H9 (cell line): Measurements from ENCODE around the gene HORMAD2. TPM values are rescaled to one million over a fixed set of nuclear protein-coding genes. Genes with fewer than 3 reads are reported as not detected.

Experiments
- DNase-seq: peaks from one replicate; pipeline ENCODE4 v3.0.0-alpha.2; 2017
- H2AFZ ChIP-seq: one replicate; pipeline ENCODE4 v1.6.1; 2013; ENCODE audit warnings: mild to moderate bottlenecking, low read length, control low read depth, moderate library complexity
- H2AK5ac ChIP-seq: 2 replicates; pipeline ENCODE4 v1.6.1; 2013; ENCODE audit warnings: low read length, control low read depth, mixed read lengths; ENCODE audit not compliant: insufficient read length
- H2BK120ac ChIP-seq: one replicate; pipeline ENCODE4 v1.6.1; 2013; ENCODE audit warnings: low read depth, mild to moderate bottlenecking, low read length, control low read depth, inconsistent platforms; ENCODE audit not compliant: poor library complexity, severe bottlenecking
- H2BK12ac ChIP-seq: 2 replicates; pipeline ENCODE4 v1.6.1; 2013; ENCODE audit warnings: low read length, control low read depth, mixed read lengths, low read depth; ENCODE audit not compliant: insufficient read length
- H2BK15ac ChIP-seq: 2 replicates; pipeline ENCODE4 v1.6.1; 2013; ENCODE audit warnings: low read depth, low read length, control low read depth
- H2BK20ac ChIP-seq: one replicate; pipeline ENCODE4 v1.6.1; 2013; ENCODE audit warnings: low read depth, mild to moderate bottlenecking, low read length, control low read depth, inconsistent platforms; ENCODE audit not compliant: poor library complexity, severe bottlenecking
- H2BK5ac ChIP-seq: 2 replicates; pipeline ENCODE4 v1.6.1; 2013; ENCODE audit warnings: low read length, control low read depth, mixed read lengths; ENCODE audit not compliant: insufficient read length
- H3K14ac ChIP-seq: 2 replicates; pipeline ENCODE4 v1.6.1; 2013; ENCODE audit warnings: low read length, control low read depth; ENCODE audit not compliant: insufficient read depth
- H3K18ac ChIP-seq: 2 replicates; pipeline ENCODE4 v1.6.1; 2013; ENCODE audit warnings: low read depth, mild to moderate bottlenecking, mixed read lengths, low read length, control low read depth; ENCODE audit not compliant: insufficient read length
- H3K23ac ChIP-seq: 2 replicates; pipeline ENCODE4 v1.6.1; 2013; ENCODE audit warnings: low read length, control low read depth, mixed read lengths, low read depth; ENCODE audit not compliant: insufficient read length
- H3K23me2 ChIP-seq: 2 replicates; pipeline ENCODE4 v1.6.1; 2013; ENCODE audit warnings: low read depth, mild to moderate bottlenecking, mixed read lengths, low read length, control low read depth; ENCODE audit not compliant: insufficient read length, poor library complexity, severe bottlenecking
- H3K27ac ChIP-seq: 2 replicates; pipeline ENCODE4 v1.5.1; 2013; ENCODE audit warnings: low read length, control low read depth, mixed read lengths, low read depth; ENCODE audit not compliant: insufficient read length
- H3K27me3 ChIP-seq: 2 replicates; pipeline ENCODE4 v1.6.1; 2013; ENCODE audit warnings: low read length, control low read depth, inconsistent platforms; ENCODE audit not compliant: insufficient read depth
- H3K4ac ChIP-seq: 2 replicates; pipeline ENCODE4 v1.6.1; 2013; ENCODE audit warnings: low read depth, mild to moderate bottlenecking, control low read depth, inconsistent platforms, low read length, moderate library complexity
- H3K4me1 ChIP-seq: 2 replicates; pipeline ENCODE4 v1.6.1; 2013; ENCODE audit warnings: low read length, control low read depth, inconsistent platforms; ENCODE audit not compliant: insufficient read depth
- H3K4me2 ChIP-seq: 2 replicates; pipeline ENCODE4 v1.6.1; 2013; ENCODE audit warnings: low read length, control low read depth, mixed read lengths; ENCODE audit not compliant: insufficient read length, insufficient read depth
- H3K56ac ChIP-seq: 2 replicates; pipeline ENCODE4 v1.6.1; 2013; ENCODE audit warnings: low read depth, mild to moderate bottlenecking, mixed read lengths, low read length, control low read depth; ENCODE audit not compliant: insufficient read length
- H3K79me1 ChIP-seq: 2 replicates; pipeline ENCODE4 v1.6.1; 2013; ENCODE audit warnings: low read depth, mild to moderate bottlenecking, moderate library complexity, low read length, control low read depth, inconsistent platforms; ENCODE audit not compliant: insufficient read depth, poor library complexity, severe bottlenecking
- H3K79me2 ChIP-seq: 2 replicates; pipeline ENCODE4 v1.6.1; 2013; ENCODE audit warnings: low read length, control low read depth, inconsistent platforms; ENCODE audit not compliant: insufficient read depth
- H3K9ac ChIP-seq: 2 replicates; pipeline ENCODE4 v1.6.1; 2013; ENCODE audit warnings: low read length, control low read depth, mixed read lengths; ENCODE audit not compliant: insufficient read length; ENCODE audit errors: extremely low read depth
- H3K9me3 ChIP-seq: one replicate; pipeline ENCODE4 v1.6.1; 2013; ENCODE audit warnings: low read depth, low read length, inconsistent platforms; ENCODE audit not compliant: control insufficient read depth
- H3T11ph ChIP-seq: one replicate; pipeline ENCODE4 v1.6.1; 2013; ENCODE audit warnings: mild to moderate bottlenecking, low read length, control low read depth, inconsistent platforms
- H4K20me1 ChIP-seq: one replicate; pipeline ENCODE4 v1.6.1; 2013; ENCODE audit not compliant: control insufficient read depth, insufficient read length, insufficient read depth
- H4K5ac ChIP-seq: 2 replicates; pipeline ENCODE4 v1.6.1; 2013; ENCODE audit warnings: low read depth, mild to moderate bottlenecking, mixed read lengths, low read length, control low read depth; ENCODE audit not compliant: insufficient read length
- H4K8ac ChIP-seq: replicated peaks from 2 replicates; pipeline ENCODE4 v1.6.1; 2013; ENCODE audit warnings: low read length, control low read depth, mixed read lengths, low read depth; ENCODE audit not compliant: insufficient read length
- H4K91ac ChIP-seq: 2 replicates; pipeline ENCODE4 v1.6.1; 2013; ENCODE audit warnings: low read depth, mild to moderate bottlenecking, moderate library complexity, mixed read lengths, low read length, control low read depth; ENCODE audit not compliant: insufficient read length
- H3K27ac Mint-ChIP-seq, 3 experiments: 2 replicates in 2 of 3; 3 replicates in 1 of 3; pipeline ENCODE4 v1.8.0; 2020 to 2021; ENCODE audit warnings: mixed read lengths in 3 of 3, mild to moderate bottlenecking in 1 of 3, moderate library complexity in 1 of 3
- H3K27me3 Mint-ChIP-seq: 2 replicates; pipeline ENCODE4 v1.8.0; 2021; ENCODE audit warnings: low read depth, mild to moderate bottlenecking, moderate library complexity, mixed read lengths
- H3K36me3 Mint-ChIP-seq, 3 experiments: 2 replicates in 2 of 3; 3 replicates in 1 of 3; pipeline ENCODE4 v1.8.0; 2020 to 2021; ENCODE audit warnings: low read depth in 3 of 3, mixed read lengths in 3 of 3; ENCODE audit not compliant: insufficient read depth in 1 of 3
- H3K4me1 Mint-ChIP-seq, 2 experiments: 2 replicates each; pipeline ENCODE4 v1.8.0; 2020; ENCODE audit warnings: mixed read lengths in 2 of 2
- H3K4me3 Mint-ChIP-seq, 2 experiments: 2 replicates in 1 of 2; 3 replicates in 1 of 2; pipeline ENCODE4 v1.8.0; 2020 to 2021; ENCODE audit warnings: mild to moderate bottlenecking in 2 of 2, mixed read lengths in 2 of 2, moderate library complexity in 1 of 2
- H3K9me3 Mint-ChIP-seq, 2 experiments: 2 replicates in 1 of 2; 3 replicates in 1 of 2; pipeline ENCODE4 v1.8.0; 2020; ENCODE audit warnings: mild to moderate bottlenecking in 2 of 2, mixed read lengths in 2 of 2, moderate library complexity in 1 of 2
- WGBS: extraction: QIAGEN DNeasy Blood & Tissue Kit; methylation state at CpG from one replicate; pipeline ENCODE4 v1.1.7; 2013; ENCODE audit warnings: missing lambda C conversion rate, low lambda C conversion rate, mixed read lengths; ENCODE audit not compliant: insufficient read length; ENCODE audit errors: extremely low coverage; 5-methylcytosine and 5-hydroxymethylcytosine counted together
- total RNA-seq: library from RNA; stranded (reverse); gene quantifications from 2 replicates; pipeline ENCODE4 v1.2.1, GENCODE V29; 2021
- TF ChIP-seq, protein P1 (sequence below): fragments of 200-600 bp; sonication (generic); conservative IDR thresholded peaks from 3 replicates; pipeline ENCODE4 v1.8.0; 2021; ENCODE audit warnings: antibody characterized with exemption, mild to moderate bottlenecking

HORMAD2 gene
- total RNA-seq, 1 experiment from 2014 or later: not detected

DNA sequence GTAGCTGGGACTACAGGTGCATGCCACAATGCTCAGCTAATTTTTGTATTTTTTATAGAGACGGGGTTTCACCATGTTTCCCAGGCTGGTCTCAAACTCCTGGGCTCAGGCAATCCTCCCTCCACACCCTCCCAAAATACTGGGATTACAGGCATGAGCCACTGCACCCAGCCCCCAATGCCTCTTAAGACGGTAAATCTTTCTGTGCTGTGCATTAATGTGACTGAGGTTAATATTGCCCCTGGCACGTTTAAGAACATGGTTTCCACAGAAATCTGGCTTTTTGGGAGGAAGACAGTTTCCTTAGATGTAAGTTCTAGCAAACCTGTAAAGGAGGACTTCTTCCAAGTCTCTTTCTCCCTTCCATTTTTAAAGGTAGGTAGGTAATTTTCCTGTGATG lies 6.1 kb upstream of the HORMAD2 start:
- H3K79me1 ChIP-seq: no peaks in the 10 kb centered on the region
- no peaks in the 10 kb centered on the region for H4K20me1 ChIP-seq
- H2AK5ac ChIP-seq: no peak overlapping the region
- H3K36me3 Mint-ChIP-seq: no peaks in the 10 kb centered on the region
- WGBS: no CpG with 5 or more reads among the region's 3 CpGs
- H4K5ac ChIP-seq: no peak overlapping the region
- H3K9ac ChIP-seq: no peak overlapping the region
- no peaks in the 10 kb centered on the region for H3K23me2 ChIP-seq
- H2BK120ac ChIP-seq: no peak overlapping the region
- peaks cover 12 to 13% of the 10 kb centered on the region in 2 experiments for H3K4me1 Mint-ChIP-seq
- no peaks in the 10 kb centered on the region for H3K27me3 ChIP-seq
- H2BK5ac ChIP-seq: no peak overlapping the region
- H2AFZ ChIP-seq: no peak overlapping the region
- H3K79me2 ChIP-seq: no peaks in the 10 kb centered on the region
- H3K4ac ChIP-seq: no peak overlapping the region
- H3K27ac ChIP-seq: no peak overlapping the region
- no peak overlapping the region for H3K27ac Mint-ChIP-seq
- H2BK15ac ChIP-seq: no peak overlapping the region
- no peak overlapping the region for H3T11ph ChIP-seq
- no peak overlapping the region for H3K4me2 ChIP-seq
- TF ChIP-seq, protein P1, sequence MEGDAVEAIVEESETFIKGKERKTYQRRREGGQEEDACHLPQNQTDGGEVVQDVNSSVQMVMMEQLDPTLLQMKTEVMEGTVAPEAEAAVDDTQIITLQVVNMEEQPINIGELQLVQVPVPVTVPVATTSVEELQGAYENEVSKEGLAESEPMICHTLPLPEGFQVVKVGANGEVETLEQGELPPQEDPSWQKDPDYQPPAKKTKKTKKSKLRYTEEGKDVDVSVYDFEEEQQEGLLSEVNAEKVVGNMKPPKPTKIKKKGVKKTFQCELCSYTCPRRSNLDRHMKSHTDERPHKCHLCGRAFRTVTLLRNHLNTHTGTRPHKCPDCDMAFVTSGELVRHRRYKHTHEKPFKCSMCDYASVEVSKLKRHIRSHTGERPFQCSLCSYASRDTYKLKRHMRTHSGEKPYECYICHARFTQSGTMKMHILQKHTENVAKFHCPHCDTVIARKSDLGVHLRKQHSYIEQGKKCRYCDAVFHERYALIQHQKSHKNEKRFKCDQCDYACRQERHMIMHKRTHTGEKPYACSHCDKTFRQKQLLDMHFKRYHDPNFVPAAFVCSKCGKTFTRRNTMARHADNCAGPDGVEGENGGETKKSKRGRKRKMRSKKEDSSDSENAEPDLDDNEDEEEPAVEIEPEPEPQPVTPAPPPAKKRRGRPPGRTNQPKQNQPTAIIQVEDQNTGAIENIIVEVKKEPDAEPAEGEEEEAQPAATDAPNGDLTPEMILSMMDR: no peak
- peaks cover 7% of the 10 kb centered on the region for H3K27me3 Mint-ChIP-seq
- no peak overlapping the region for H3K23ac ChIP-seq
- DNase-seq: no peak
- H4K91ac ChIP-seq: no peak overlapping the region
- no peak overlapping the region for H3K4me3 Mint-ChIP-seq
- no peak overlapping the region for H3K18ac ChIP-seq
- no peak overlapping the region for H3K56ac ChIP-seq
- H3K9me3 ChIP-seq: no peaks in the 10 kb centered on the region
- H2BK12ac ChIP-seq: no peak overlapping the region
- no peak overlapping the region for H3K14ac ChIP-seq
- no peaks in the 10 kb centered on the region for H3K4me1 ChIP-seq
- H4K8ac ChIP-seq: no peak overlapping the region
- H3K9me3 Mint-ChIP-seq: no peaks in the 10 kb centered on the region; a peak in 2 of 5 replicates
- H2BK20ac ChIP-seq: no peak overlapping the region
